Left forelimb (tissue), 1 donor: Measurements from ENCODE around the gene GSTK1.
"Not testable (repeated sequence)": the region's sequence is repeated elsewhere in the genome, so short reads cannot be mapped to it uniquely, and the experiment has no call there.

Experiments used
- DNase-seq: peaks from one replicate; pipeline ENCODE4 v3.0.0-alpha.2; 2018; ENCODE audit warnings: low spot score

The GSTK1 gene

GRCh38 chr7:143238289-143238980 lies 24.8 kb upstream of the GSTK1 start:
- no peak for DNase-seq

GRCh38 chr7:143239813-143240212 lies 23.4 kb upstream of the GSTK1 start:
- no peak for DNase-seq

- DNase-seq = no peak
Observed at GRCh38 chr7:143240291-143241168, 22.7 kb upstream of the GSTK1 start.

GRCh38 chr7:143242306-143242705 lies 20.9 kb upstream of the GSTK1 start:
- DNase-seq = no peak

- no peak for DNase-seq
Observed at GRCh38 chr7:143243111-143243510, 20.1 kb upstream of the GSTK1 start.

GRCh38 chr7:143243614-143244013 lies 19.6 kb upstream of the GSTK1 start:
- no peak for DNase-seq

- no peak for DNase-seq
Observed at GRCh38 chr7:143244321-143244720, 18.9 kb upstream of the GSTK1 start.

GRCh38 chr7:143245123-143245522 lies 18.1 kb upstream of the GSTK1 start:
- no peak for DNase-seq

GRCh38 chr7:143247372-143247771 lies 15.9 kb upstream of the GSTK1 start:
- DNase-seq = no peak

GRCh38 chr7:143248761-143249354 lies 14.4 kb upstream of the GSTK1 start:
- DNase-seq = no peak

GRCh38 chr7:143250199-143250598 lies 13.0 kb upstream of the GSTK1 start:
- DNase-seq = no peak

GRCh38 chr7:143250822-143251221 lies 12.4 kb upstream of the GSTK1 start:
- no peak for DNase-seq

GRCh38 chr7:143252006-143252405 lies 11.2 kb upstream of the GSTK1 start:
- no peak for DNase-seq

- DNase-seq = no peak
Observed at GRCh38 chr7:143255564-143255963, 7.7 kb upstream of the GSTK1 start.

- DNase-seq = no peak
Observed at GRCh38 chr7:143256325-143256724, 6.9 kb upstream of the GSTK1 start.

- DNase-seq = no peak
Observed at GRCh38 chr7:143256932-143257331, 6.3 kb upstream of the GSTK1 start.

- DNase-seq = no peak
Observed at GRCh38 chr7:143257501-143257900, 5.7 kb upstream of the GSTK1 start.

- DNase-seq = no peak
Observed at GRCh38 chr7:143258831-143259230, 4.4 kb upstream of the GSTK1 start.

GRCh38 chr7:143259765-143260164 lies 3.5 kb upstream of the GSTK1 start:
- DNase-seq = no peak

- DNase-seq = no peak
Observed at GRCh38 chr7:143261901-143262300, 1.3 kb upstream of the GSTK1 start.

- DNase-seq = not testable (repeated sequence)
Observed at GRCh38 chr7:143264196-143264568, 941 bp downstream of the GSTK1 start.

- DNase-seq = no peak
Observed at GRCh38 chr7:143265017-143265693, 1.9 kb downstream of the GSTK1 start.
